Measurements from ENCODE around the gene ADGRL1. TPM values are rescaled to one million over a fixed set of nuclear protein-coding genes. Genes with fewer than 3 reads are reported as not detected.

Gene ADGRL1
- total and polyA plus RNA-seq, 9 of the 15 experiments (the other 6 are each of a cell fraction or from before 2014, with no cell fraction given) = 0.14 to 37.0 (median 8.6) TPM

- TF ChIP-seq, protein P1, sequence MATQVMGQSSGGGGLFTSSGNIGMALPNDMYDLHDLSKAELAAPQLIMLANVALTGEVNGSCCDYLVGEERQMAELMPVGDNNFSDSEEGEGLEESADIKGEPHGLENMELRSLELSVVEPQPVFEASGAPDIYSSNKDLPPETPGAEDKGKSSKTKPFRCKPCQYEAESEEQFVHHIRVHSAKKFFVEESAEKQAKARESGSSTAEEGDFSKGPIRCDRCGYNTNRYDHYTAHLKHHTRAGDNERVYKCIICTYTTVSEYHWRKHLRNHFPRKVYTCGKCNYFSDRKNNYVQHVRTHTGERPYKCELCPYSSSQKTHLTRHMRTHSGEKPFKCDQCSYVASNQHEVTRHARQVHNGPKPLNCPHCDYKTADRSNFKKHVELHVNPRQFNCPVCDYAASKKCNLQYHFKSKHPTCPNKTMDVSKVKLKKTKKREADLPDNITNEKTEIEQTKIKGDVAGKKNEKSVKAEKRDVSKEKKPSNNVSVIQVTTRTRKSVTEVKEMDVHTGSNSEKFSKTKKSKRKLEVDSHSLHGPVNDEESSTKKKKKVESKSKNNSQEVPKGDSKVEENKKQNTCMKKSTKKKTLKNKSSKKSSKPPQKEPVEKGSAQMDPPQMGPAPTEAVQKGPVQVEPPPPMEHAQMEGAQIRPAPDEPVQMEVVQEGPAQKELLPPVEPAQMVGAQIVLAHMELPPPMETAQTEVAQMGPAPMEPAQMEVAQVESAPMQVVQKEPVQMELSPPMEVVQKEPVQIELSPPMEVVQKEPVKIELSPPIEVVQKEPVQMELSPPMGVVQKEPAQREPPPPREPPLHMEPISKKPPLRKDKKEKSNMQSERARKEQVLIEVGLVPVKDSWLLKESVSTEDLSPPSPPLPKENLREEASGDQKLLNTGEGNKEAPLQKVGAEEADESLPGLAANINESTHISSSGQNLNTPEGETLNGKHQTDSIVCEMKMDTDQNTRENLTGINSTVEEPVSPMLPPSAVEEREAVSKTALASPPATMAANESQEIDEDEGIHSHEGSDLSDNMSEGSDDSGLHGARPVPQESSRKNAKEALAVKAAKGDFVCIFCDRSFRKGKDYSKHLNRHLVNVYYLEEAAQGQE (IDR thresholded peaks at IDR 0.05; ENCODE audit: borderline replicate concordance) = peak; percentile 67; the same call in 1 of the 2 replicates
- TF ChIP-seq, protein P1 (CRISPR knock-in tag; IDR thresholded peaks at IDR 0.05; ENCODE audit: low read depth) = no peak
- TF ChIP-seq KLF16 (IDR thresholded peaks at IDR 0.05) = no peak; the same call in 1 of the 2 replicates
- TF ChIP-seq FOXA1 (IDR thresholded peaks at IDR 0.05; ENCODE audit: borderline replicate concordance) = no peak
- TF ChIP-seq HLTF (IDR thresholded peaks at IDR 0.05) = peak; percentile 51; the same call in 1 of the 2 replicates
- TF ChIP-seq HEY1 (CRISPR knock-in tag; IDR thresholded peaks at IDR 0.05; ENCODE audit: borderline replicate concordance) = no peak
- peak; percentile 83 for TF ChIP-seq PBX2 (CRISPR knock-in tag; IDR thresholded peaks at IDR 0.05; ENCODE audit: low read depth)
- TF ChIP-seq PBX2 (tag; conservative IDR thresholded peaks at IDR 0.05; ENCODE audit: low read depth) = peak; percentile 97
- no peak for TF ChIP-seq ZNF655 (CRISPR knock-in tag; IDR thresholded peaks at IDR 0.05)
- no peak for TF ChIP-seq ZNF133 (CRISPR knock-in tag; IDR thresholded peaks at IDR 0.05)
- peak; percentile 100 for TF ChIP-seq CTBP1 (IDR thresholded peaks at IDR 0.05; ENCODE audit: borderline replicate concordance)
- peak; percentile 35; the same call in 1 of the 2 replicates for TF ChIP-seq NR2C1 (IDR thresholded peaks at IDR 0.05)
- peak; percentile 45; the same call in 1 of the 2 replicates for TF ChIP-seq NR2C1 (tag; IDR thresholded peaks at IDR 0.05)
- TF ChIP-seq, protein P2, sequence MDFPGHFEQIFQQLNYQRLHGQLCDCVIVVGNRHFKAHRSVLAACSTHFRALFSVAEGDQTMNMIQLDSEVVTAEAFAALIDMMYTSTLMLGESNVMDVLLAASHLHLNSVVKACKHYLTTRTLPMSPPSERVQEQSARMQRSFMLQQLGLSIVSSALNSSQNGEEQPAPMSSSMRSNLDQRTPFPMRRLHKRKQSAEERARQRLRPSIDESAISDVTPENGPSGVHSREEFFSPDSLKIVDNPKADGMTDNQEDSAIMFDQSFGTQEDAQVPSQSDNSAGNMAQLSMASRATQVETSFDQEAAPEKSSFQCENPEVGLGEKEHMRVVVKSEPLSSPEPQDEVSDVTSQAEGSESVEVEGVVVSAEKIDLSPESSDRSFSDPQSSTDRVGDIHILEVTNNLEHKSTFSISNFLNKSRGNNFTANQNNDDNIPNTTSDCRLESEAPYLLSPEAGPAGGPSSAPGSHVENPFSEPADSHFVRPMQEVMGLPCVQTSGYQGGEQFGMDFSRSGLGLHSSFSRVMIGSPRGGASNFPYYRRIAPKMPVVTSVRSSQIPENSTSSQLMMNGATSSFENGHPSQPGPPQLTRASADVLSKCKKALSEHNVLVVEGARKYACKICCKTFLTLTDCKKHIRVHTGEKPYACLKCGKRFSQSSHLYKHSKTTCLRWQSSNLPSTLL (IDR thresholded peaks at IDR 0.05) = no peak
Measured at GRCh38 chr19:14136509-14137281, 69.3 kb downstream of the ADGRL1 start, which contains the start of gene ASF1B (continued).
